Raji (cell line): Measurements from ENCODE around the gene CFL1.
A peak's percentile ranks its signal among the peaks of the same experiment; 100 is the strongest.

Experiments used
- POLR2A ChIP-seq: IDR thresholded peaks from 2 replicates; pipeline ENCODE4 v1.6.1; 2011; ENCODE audit warnings: low read depth, low read length, control low read depth; ENCODE audit not compliant: insufficient read depth

CFL1 gene

DNA sequence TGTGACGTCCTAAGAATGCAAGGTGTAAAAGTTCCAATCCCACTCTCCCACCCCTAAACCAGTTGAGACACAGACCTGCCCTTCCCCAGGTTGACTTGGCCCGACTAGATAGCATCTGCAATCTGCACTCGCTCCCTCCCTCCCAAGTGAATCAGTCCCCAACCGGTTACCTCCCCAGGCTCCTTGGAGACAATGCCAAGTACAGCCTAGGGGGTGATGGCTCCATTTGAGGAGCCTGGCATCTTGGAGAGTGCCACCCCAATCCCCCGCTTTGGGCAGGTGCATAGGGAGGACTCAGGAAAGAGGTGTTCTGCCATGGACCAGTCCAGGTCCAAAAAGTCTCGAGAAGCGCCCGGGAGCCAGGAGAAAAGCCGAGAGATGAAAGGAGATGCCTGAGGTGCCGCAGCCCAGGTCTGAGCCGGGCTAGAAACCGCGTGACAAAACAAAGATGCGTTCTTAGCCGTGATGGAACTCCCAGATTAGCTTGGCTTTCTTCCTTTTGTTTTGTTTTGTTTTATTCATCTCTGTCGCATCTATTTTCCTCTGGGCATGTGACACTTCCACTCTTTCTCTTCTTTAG, 42.9 kb downstream of the CFL1 start:
- no peak for TF ChIP-seq POLR2A

DNA sequence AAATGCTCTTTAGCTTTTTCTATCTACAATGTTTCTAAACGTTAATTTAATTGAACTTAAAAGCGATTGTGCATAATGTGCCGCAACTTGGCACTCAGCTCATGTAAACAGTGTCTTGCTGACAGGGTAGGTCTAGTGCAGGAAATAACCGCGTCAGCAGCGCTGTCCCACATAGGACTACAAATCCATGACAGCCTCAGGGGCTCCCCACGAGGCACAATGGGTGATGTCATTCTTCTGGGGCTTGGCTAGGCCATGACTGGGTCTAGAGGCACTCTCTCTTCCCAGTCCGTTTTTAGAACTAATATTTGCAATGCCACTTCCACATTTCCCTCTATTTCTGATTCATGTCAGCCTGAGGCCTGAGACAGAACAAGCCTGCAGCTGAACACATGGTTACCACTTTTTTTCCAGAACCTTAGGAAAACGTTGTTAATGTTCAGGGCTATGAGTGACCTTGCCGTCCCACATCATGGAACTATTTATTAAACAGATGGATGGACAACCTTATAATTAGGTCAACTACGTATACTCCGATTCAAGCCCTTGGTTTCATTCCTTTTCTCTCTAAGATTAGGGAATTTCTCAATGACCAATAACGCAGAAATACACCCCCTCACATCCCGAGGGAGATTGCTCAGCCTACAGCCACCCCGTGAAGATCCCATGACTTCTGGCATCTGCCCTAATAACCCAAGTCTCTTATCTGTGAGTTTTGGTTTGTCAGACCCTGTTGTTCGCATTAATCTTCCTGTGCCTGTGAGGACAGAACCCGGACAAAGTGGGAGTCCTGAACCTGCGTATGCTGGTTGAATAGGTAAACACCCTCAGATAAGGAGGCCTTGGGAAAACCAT, 43.6 kb downstream of the CFL1 start:
- TF ChIP-seq POLR2A: no peak

DNA sequence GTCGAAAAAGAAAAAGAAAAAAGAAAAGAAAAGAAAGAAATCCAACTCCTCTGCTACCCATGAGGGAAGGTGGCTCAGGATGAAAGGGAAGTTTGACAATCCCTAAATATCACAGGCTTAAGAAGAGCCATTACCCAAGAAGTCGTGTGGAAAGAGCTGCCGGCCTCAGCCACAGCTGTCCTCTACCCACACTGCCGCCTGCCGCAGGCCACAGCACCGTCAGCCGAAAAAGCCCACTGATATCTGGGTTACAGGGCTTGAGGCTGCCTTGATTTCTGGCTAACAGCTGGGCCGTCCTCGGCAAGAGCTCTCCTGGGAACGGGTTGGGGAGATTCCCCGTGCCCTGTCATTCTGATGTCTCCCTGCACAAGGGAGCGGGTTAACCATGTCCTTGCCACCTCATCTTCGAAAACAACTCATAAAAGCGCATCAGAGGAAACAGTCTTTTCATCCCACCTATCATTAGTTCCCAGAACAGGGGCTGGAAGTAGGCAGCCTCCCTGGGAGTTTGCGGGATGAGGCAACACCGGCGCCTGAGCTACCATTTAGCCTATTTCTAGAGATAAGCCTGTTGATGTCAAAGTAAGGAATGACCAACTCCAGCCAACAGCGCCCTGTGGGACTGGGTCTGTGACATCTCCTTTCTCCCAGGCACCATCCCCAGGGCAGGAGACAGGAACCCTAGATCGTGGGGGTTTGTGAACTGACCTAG, 46.1 kb downstream of the CFL1 start:
- no peak for TF ChIP-seq POLR2A

DNA sequence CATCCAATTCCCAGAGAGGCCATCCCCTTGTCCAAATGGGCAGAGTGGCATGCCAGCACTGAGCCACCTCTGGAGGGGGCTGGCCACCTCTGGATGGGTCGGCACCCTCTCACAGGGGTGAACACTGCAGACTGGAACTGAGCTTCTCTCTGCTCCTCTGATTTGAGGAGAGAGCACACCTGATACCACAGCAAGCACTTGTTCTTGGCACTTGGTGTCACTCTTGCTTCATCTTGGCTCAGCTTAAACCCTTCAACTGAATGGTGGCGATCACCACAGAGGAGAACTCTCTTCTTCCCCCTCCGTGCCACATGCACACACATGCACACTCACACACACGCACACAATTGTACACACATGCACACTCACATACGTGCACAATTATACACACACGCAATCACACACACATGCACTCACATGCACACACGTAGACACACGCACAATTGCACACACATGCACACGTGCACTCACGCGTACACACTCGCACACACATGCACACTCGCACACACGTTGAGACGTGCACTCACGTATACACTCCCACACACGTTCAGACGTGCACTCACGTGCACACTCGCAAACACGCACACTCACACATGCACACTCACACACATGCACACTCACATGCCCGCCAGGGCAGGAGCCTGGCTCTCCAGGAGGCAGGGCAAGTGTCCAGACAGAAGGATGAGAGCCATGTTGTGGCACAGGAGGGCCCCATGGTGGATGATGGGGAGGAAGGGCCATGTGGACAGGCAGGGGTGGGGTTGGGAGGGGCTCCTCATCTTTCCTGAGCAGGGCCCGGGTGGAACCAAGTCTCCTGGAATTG, 47.7 kb downstream of the CFL1 start:
- peak; percentile 52 for TF ChIP-seq POLR2A

DNA sequence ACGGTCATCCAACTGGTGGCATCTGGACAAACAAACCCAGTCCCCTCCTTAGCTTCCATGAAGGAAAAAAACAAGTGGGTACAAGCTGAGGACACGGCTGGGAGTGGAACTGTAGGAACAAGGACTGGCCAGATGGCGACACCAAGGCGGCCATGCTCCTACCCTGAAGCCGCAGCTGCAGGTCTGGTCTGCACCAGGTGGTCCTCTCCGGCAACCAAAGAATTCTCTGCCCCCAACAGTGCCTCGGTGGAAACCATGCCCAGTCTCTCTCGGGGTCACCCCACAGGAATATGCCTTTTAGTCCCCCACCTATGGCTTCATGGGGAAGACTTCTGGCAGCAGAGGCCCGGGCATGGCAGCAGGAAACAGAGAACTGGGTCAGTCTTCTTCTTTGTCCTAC, 48.5 kb downstream of the CFL1 start:
- TF ChIP-seq POLR2A: no peak

DNA sequence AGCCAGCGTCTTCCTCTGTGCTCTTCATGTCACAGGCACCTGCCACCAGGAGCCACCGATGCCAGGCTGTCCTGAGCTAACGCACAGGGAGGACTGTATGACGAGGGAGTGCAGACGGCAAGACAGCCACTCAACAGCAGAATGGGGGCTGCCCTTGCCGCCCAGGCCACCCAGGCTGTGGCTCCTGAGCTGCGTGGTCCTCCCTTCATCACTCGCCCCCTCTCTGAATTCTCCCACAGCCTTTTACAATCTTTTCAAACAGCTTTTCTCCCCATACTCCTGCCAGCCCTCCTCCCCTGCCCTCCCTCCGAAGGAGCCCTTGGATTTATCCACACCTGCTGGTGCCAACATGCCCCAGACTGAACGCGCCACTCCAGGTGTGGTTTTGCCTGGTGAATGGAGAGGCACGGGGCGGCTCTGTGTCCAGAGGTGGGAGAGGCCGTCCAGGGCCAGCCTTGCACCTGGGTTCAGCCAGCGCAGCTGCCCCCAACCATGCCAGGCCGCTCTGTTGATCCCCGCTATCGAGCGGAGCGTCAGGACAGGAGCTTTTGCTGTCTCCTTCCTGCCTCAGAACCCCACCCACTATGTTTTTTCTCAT, 49.1 kb downstream of the CFL1 start:
- TF ChIP-seq POLR2A: no peak

DNA sequence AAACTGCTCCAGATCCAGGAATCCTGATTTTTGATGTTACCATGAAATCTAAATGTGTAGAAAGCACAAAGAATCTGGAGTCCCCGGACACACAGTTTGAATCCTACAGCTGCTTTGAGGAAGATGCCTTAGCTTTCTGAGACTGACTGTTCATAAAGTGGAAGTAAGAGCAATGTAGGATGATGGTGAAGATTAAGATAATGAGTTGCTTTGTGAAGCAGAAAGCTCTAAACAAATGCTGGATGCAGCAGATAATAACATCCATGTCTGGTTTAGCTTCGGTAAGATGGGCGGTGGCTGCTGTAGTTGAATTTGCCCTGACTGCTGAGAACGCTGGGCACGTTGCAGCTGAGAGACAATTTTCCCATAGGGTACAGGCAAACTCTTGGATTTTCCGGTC, 51.0 kb downstream of the CFL1 start:
- TF ChIP-seq POLR2A: no peak
